ENCODE results near the gene SMPD3. TPM values are rescaled to one million over a fixed set of nuclear protein-coding genes. Genes with fewer than 3 reads are reported as not detected.

Gene SMPD3
- total and polyA plus RNA-seq, 2 donors (not counting 3 experiments of a cell fraction or from before 2014, with no cell fraction given) = not detected

DNA sequence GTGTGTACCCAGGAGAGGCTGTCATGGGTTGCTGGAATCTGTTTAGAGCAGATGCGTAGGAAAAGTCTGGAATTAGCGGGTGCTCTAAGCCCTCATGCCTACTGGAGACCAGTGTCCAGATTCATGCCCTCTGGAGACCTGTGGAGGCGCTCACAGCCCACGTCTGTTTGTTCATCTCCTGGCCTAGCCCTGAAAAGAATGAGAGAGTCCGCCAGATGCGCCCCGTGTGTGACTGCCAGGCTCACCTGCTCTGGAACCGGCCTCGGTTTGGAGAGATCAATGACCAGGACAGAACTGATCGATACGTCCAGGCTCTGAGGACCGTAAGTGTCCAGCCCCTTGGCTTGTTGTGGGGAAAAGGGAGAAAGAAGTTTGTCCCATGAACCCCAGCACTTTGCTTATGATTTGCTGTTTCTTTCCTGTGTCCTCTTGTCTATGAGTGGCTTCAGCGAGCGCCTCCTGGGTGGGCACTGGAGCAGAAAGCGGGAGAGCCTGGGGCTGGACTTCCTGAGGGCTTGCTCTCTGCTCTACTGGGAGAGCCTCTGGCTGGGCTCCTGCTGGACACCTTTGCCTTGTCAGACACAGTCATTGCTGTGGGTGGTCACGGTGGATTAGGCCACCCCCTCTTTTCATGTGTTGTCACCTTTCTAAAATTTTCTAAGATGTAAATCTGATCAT lies 102.2 kb downstream of the SMPD3 start:
- intact Hi-C loops (cut with micrococcal nuclease) (no loop called here), dilution Hi-C loops (cut with MboI; ENCODE audit: extremely low pct_ligation_motif_present, low sequenced_read_pairs) (no loop called here)
- BruUV-seq (replicated peaks) = no TSS peak
- Histone ChIP-seq H3K4me2 (ENCODE audit: insufficient read depth, low read length) (no peak overlapping the region), H3K9ac (replicated peaks; ENCODE audit: extremely low read depth, insufficient read depth, low read length) (no peak overlapping the region), H4K20me1 (replicated peaks; ENCODE audit: control insufficient read depth, extremely low read depth, insufficient read depth, low read length) (no peaks in the 10 kb centered on the region), H3K79me2 (ENCODE audit: control insufficient read depth, insufficient read depth, low read length) (no peaks in the 10 kb centered on the region), H3K9me3 (replicated peaks; ENCODE audit: control insufficient read depth, insufficient read depth, low read length) (no peaks in the 10 kb centered on the region), H3K4me1 (ENCODE audit: control insufficient read depth, extremely low read depth, insufficient read depth, low read length) (no peaks in the 10 kb centered on the region), H3K36me3 (ENCODE audit: control insufficient read depth in 2 of 2, extremely low read depth in 1 of 2, insufficient read depth in 2 of 2, low read length in 2 of 2) (peaks cover 3 to 40% of the 10 kb centered on the region in 2 experiments), H3K4me3 (replicated peaks in 1 of 3; ENCODE audit: insufficient read depth in 1 of 3, low read depth in 1 of 3, low read length in 3 of 3) (no peak overlapping the region), H3K9me1 (replicated peaks; ENCODE audit: control insufficient read depth, extremely low read depth, insufficient read depth, low read length) (no peaks in the 10 kb centered on the region), H3K27me3 (ENCODE audit: control insufficient read depth in 2 of 2, insufficient read depth in 2 of 2, low read length in 2 of 2) (no peaks in the 10 kb centered on the region), H2AFZ (ENCODE audit: low read depth, low read length) (no peak overlapping the region), H3K27ac (ENCODE audit: insufficient read depth, low read depth, low read length) (no peak overlapping the region)
- DNase-seq (ENCODE audit: low read depth, low spot score) (no peak), FAIRE-seq (no peak)
- ChIA-PET CTCF (no interaction called here), POLR2A (no interaction called here)
- no peak for TF ChIP-seq POLR2AphosphoS5 (IDR thresholded peaks at IDR 0.05; ENCODE audit: insufficient read depth, low read depth, low read length)
- no peak for TF ChIP-seq JUN (IDR thresholded peaks at IDR 0.05; ENCODE audit: borderline replicate concordance, insufficient read depth, insufficient read length, low read depth)
- TF ChIP-seq MYC (IDR thresholded peaks at IDR 0.05; ENCODE audit: low read depth, low read length) = no peak
- TF ChIP-seq POLR2A (IDR thresholded peaks at IDR 0.05; ENCODE audit: low read depth, low read length) = no peak
- TF ChIP-seq EZH2 (IDR thresholded peaks at IDR 0.05; ENCODE audit: borderline replicate concordance, low read depth, low read length, severe bottlenecking) = no peak
- TF ChIP-seq FOS (IDR thresholded peaks at IDR 0.05; ENCODE audit: borderline replicate concordance, insufficient read depth, low read length) = no peak
- no peak for TF ChIP-seq GATA2 (IDR thresholded peaks at IDR 0.05; ENCODE audit: insufficient read depth, insufficient read length, low read depth, low read length)
- TF ChIP-seq, protein P1, sequence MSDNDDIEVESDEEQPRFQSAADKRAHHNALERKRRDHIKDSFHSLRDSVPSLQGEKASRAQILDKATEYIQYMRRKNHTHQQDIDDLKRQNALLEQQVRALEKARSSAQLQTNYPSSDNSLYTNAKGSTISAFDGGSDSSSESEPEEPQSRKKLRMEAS (IDR thresholded peaks at IDR 0.05; ENCODE audit: insufficient read depth, insufficient read length) = no peak
- TF ChIP-seq, protein P2, sequence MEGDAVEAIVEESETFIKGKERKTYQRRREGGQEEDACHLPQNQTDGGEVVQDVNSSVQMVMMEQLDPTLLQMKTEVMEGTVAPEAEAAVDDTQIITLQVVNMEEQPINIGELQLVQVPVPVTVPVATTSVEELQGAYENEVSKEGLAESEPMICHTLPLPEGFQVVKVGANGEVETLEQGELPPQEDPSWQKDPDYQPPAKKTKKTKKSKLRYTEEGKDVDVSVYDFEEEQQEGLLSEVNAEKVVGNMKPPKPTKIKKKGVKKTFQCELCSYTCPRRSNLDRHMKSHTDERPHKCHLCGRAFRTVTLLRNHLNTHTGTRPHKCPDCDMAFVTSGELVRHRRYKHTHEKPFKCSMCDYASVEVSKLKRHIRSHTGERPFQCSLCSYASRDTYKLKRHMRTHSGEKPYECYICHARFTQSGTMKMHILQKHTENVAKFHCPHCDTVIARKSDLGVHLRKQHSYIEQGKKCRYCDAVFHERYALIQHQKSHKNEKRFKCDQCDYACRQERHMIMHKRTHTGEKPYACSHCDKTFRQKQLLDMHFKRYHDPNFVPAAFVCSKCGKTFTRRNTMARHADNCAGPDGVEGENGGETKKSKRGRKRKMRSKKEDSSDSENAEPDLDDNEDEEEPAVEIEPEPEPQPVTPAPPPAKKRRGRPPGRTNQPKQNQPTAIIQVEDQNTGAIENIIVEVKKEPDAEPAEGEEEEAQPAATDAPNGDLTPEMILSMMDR (IDR thresholded peaks at IDR 0.05; ENCODE audit: extremely low read depth in 1 of 2, insufficient read depth in 1 of 2, low read depth in 1 of 2, low read length in 2 of 2) = no peak

Measured in endothelial cell of umbilical vein (primary cell).